ENCODE results near the gene BCCIP. TPM values are rescaled to one million over a fixed set of nuclear protein-coding genes. Genes with fewer than 3 reads are reported as not detected.
A peak's percentile ranks its signal among the peaks of the same experiment; 100 is the strongest.

The BCCIP gene
- total and polyA plus RNA-seq, 8 donors = 18.6 to 40.8 (median 28.3) TPM

- intact Hi-C loops (cut with DNase I) = no loop called here
- H3K9me3 ChIP-seq = no peaks in the 10 kb centered on the region
- peaks cover 7 to 12% (median 10%) of the 10 kb centered on the region in 3 donors for H3K4me1 ChIP-seq
- WGBS, 2 donors = 96 to 97% methylated on average over 7 of the region's 7 CpGs
- DNase-seq = no peak
- H3K4me3 ChIP-seq = no peak overlapping the region
- H3K36me3 ChIP-seq = peaks cover 0 to 17% (median 3%) of the 10 kb centered on the region in 3 donors
- no peak for ATAC-seq
- H3K27ac ChIP-seq = no peak overlapping the region
- TF ChIP-seq, protein P1, sequence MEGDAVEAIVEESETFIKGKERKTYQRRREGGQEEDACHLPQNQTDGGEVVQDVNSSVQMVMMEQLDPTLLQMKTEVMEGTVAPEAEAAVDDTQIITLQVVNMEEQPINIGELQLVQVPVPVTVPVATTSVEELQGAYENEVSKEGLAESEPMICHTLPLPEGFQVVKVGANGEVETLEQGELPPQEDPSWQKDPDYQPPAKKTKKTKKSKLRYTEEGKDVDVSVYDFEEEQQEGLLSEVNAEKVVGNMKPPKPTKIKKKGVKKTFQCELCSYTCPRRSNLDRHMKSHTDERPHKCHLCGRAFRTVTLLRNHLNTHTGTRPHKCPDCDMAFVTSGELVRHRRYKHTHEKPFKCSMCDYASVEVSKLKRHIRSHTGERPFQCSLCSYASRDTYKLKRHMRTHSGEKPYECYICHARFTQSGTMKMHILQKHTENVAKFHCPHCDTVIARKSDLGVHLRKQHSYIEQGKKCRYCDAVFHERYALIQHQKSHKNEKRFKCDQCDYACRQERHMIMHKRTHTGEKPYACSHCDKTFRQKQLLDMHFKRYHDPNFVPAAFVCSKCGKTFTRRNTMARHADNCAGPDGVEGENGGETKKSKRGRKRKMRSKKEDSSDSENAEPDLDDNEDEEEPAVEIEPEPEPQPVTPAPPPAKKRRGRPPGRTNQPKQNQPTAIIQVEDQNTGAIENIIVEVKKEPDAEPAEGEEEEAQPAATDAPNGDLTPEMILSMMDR (IDR thresholded peaks at IDR 0.05) = no peak
- no peak for FAIRE-seq
- no peaks in the 10 kb centered on the region for H3K27me3 ChIP-seq
Measured at GRCh38 chr10:125802739-125803138, 20.6 kb upstream of the BCCIP start.

- Histone ChIP-seq H3K4me1 (peaks cover 7 to 10% (median 10%) of the 10 kb centered on the region in 3 donors), H3K36me3 (peaks cover 0 to 17% (median 3%) of the 10 kb centered on the region in 3 donors), H3K27ac (no peak overlapping the region), H3K4me3 (no peak overlapping the region), H3K27me3 (no peaks in the 10 kb centered on the region), H3K9me3 (no peaks in the 10 kb centered on the region)
- 89 to 100% methylated on average over 1 of the region's 1 CpG for WGBS, 2 donors
- DNase-seq = no peak
- intact Hi-C loops (cut with DNase I) = no loop called here
- TF ChIP-seq, protein P1 (IDR thresholded peaks at IDR 0.05) = no peak
- no peak for FAIRE-seq
- no peak for ATAC-seq
Measured at GRCh38 chr10:125808047-125808446, 15.3 kb upstream of the BCCIP start.

DNA sequence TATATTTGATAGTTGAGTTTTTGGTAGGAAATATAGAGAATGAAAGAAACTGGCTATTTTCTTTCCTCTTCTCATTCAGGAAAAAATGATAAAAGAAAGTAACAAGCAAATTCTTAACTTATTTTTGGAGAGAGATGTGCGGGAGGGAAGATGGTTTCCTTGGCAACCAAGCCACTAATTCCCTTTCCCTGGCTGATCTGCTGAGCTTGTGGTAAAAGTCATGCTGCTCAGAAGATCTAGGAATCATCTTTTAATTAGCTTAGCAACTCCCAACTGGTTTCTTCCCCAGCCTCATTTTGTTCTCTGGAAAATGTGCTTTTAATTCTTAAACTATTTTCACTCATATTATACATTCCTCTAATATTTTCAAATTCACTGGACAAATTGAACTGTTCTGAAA is 12.1 kb upstream of the BCCIP start:
- FAIRE-seq = no peak

DNA sequence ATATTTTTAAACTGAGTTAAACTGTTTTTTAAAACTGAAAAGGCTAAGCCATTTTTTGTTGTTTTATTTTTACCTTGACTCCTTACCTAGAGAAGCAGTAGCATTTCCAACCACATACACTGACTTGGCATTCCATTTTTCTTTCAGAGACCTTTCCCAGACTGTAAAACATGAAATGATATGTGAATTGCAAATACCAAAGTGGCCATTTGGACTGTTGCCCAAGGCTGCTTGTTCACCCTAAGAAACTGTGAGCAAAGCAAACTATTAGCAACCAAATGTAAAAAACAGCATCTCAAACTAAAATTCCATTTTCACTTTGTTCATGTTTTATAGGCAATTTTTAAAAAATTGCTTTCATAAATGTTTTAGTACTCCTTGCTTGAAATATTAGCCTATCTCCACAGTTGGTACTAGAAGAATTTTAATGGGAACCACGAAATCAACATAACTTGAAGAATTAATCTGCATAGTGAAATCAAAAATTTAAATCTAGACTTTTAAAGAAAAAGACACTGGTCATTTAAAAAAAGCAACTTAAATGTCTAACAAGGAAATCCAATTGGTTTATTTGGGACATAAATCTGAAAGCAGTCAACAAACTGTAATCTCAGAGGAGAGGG is 11.1 kb upstream of the BCCIP start:
- H3K36me3 ChIP-seq = peaks cover 0 to 8% (median 0%) of the 10 kb centered on the region in 3 donors
- H3K9me3 ChIP-seq = no peaks in the 10 kb centered on the region
- FAIRE-seq (no peak), ATAC-seq (peak in 2 of 4 donors; percentile 40 to 66), DNase-seq (peak in 2 of 6 donors; percentile 27 to 38)
- intact Hi-C loops (cut with DNase I) = no loop called here
- no peak overlapping the region for H3K4me3 ChIP-seq
- WGBS, 2 donors = 48 to 55% methylated on average over 1 of the region's 1 CpG
- TF ChIP-seq, protein P1 (IDR thresholded peaks at IDR 0.05) = no peak
- no peaks in the 10 kb centered on the region for H3K27me3 ChIP-seq
- no peak overlapping the region for H3K27ac ChIP-seq
- H3K4me1 ChIP-seq = peaks cover 7 to 10% (median 10%) of the 10 kb centered on the region in 3 donors

More for the DNA sequence above, 12.1 kb upstream of the BCCIP start:
- Histone ChIP-seq H3K36me3 (peaks cover 0 to 14% (median 0%) of the 10 kb centered on the region in 3 donors), H3K9me3 (no peaks in the 10 kb centered on the region), H3K4me3 (no peak overlapping the region), H3K27me3 (no peaks in the 10 kb centered on the region), H3K27ac (no peak overlapping the region), H3K4me1 (peaks cover 7 to 10% (median 10%) of the 10 kb centered on the region in 3 donors)
- DNase-seq (no peak), ATAC-seq (no peak)
- TF ChIP-seq, protein P1 (IDR thresholded peaks at IDR 0.05) = no peak
- intact Hi-C loops (cut with DNase I) = no loop called here
- 91 to 100% methylated on average over 1 of the region's 1 CpG for WGBS, 2 donors

DNA sequence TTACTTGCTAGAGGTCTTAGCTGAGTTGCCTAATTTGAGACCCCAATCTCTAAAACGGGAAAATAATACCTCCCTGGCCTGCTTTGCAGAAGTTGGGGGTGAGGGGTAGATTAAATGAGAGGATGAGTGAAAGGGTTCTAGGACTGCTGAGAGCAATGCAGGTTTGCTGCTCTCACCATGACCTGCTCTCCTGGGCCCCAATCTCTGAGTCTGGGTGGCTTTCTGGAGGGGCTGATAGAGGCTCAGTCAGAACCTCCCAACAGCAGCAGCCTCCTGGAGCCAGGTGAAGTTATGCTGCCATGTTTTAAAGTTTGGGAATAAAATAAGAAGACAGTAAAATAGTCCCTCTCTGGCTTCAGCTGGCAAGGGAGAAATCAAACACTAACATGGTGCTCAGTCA is 7.6 kb upstream of the BCCIP start:
- TF ChIP-seq, protein P1 (IDR thresholded peaks at IDR 0.05) = no peak
- DNase-seq = no peak
- Histone ChIP-seq H3K27me3 (no peaks in the 10 kb centered on the region), H3K27ac (no peak overlapping the region), H3K36me3 (peaks cover 0 to 8% (median 0%) of the 10 kb centered on the region in 3 donors), H3K9me3 (no peaks in the 10 kb centered on the region), H3K4me1 (peaks cover 7 to 10% (median 10%) of the 10 kb centered on the region in 3 donors), H3K4me3 (no peak overlapping the region)
- WGBS, 2 donors = 0 to 52% methylated on average over 1 of the region's 1 CpG
- intact Hi-C loops (cut with DNase I) = no loop called here
- no peak for FAIRE-seq
- no peak for ATAC-seq

All from pancreas (tissue), 10 donors.